NCI-H1694 treated with DMSO at 0.1 percent for 48 hours (cell line): ENCODE data around the gene PIP5K1B.

Experiments
- DNase-seq: peaks from one replicate; lab custom pipeline; 2025; lab: John Stamatoyannopoulos, UW

PIP5K1B gene

DNA sequence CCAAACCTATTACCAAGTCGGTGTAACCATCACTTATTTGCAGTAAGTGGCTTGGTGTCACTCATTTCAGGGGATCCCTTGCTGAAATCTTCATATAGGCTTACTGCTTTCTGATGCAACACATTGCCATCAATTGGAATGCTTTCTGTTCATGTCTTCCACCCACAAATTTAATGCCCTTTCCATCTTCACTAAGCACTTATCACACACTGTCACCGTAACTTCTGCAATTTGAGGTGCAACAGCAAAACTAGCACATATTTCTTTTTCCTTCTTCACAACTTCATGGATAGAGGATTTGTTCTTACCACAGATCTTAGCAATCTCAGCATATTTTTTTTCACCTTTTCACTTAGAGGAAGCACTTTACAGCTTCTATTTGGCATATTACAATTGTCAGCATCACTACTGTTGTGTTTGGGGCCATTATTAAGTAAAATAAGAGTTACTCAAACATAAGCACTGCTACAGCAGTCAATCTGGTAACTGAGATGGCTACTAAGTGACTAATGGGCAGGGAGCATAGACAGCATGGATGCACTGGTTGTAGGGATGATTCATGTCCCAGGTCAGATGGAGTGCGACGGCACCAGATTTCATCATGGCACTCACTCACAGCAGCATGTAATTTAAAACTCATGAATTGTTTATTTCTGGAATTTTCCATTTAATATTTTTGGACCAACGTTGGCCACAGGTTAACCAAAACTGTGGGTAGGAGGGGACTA is 70.1 kb downstream of the PIP5K1B start:
- no peak for DNase-seq

DNA sequence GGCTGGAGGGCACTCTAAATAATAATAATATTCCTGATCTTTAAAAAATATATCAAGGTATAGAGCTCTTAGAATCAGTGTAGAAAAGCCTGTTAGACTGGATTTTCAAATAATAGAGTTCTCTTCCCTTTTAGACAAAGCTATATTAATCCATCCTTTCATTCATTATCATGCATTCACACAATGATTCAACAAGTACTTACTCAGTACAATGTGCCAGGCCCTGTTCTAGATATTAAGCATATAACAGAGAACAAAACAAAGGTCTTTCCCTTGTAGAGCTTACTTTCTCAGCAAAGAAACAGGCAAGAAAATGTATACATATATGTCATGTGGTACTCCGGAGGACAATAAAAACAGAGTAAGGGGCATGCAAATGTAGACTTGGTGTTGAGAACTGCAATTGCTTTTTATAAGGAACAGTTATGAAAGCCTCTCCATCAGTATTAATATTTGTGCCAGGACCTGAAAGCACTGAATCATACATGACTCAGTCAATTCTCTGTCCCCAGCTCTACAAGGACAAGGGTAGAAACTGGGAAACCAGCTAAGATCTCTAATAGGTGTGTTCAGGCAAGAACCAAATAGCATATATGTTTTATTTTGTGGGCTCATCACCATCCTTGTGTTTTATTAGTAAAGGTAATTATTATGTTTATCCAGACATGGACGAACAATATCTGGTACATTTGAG is 72.2 kb downstream of the PIP5K1B start:
- no peak for DNase-seq

DNA sequence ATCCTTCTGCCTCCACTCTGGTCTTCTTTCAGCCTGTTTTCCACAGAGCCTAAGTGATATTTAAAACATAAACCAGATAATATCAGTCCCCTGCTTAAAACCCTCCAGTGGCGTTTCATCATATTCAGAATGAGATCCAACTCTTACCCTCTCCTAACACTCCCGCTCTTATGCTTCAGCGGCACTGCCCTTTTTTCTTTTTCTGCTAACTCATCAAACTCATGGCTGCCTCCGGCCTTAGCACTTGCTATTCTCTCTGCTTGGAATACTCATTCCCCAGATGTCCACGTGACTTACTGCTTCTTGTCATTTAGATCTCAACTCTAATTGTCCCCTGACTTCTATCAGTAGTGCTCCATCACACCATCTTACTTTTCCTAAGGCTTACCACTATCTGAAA is 73.6 kb downstream of the PIP5K1B start:
- no peak for DNase-seq

DNA sequence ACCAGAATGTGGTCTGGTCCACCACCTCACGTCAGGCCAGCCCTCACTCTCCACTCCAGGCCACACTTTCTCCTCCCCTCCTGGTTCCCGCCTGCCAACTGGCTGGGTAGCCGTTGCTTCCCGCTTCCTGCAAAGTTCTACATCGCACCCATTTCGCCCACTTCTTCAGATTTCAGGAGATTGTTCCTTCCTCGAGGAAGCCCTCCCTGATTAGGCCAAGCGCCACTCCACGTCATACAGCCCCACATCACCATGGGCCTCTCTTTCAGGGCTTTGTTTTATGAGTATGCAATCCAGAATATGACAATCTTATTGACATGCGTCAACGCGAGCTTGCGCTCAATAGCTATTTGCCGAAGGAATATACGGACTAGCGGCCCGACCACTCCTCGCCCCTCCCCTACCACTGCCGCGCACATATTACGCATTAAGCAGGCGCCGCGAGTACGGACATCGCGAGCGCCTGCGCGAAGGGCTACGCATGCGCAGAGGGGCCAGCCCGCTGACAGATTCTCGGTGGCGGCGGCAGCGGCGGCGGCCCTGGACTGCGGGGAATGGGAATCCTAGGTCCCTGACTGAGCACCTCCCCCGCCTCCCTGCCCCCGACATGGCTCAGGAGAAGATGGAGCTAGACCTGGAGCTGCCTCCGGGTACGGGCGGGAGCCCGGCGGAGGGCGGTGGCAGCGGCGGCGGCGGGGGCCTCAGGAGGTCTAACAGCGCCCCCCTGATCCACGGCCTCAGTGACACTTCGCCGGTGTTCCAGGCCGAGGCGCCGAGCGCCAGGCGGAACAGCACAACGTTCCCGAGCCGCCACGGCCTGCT is 74.7 kb downstream of the PIP5K1B start:
- peak; percentile 72 for DNase-seq

DNA sequence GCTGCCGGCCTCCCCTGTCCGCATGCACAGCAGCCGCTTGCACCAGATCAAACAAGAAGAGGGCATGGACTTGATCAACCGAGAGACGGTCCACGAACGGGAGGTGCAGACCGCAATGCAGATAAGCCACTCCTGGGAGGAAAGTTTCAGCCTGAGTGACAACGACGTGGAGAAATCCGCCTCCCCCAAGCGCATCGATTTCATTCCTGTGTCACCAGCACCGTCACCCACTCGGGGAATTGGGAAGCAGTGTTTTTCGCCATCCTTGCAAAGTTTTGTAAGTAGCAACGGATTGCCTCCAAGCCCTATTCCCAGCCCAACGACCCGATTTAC is 75.3 kb downstream of the PIP5K1B start:
- no peak for DNase-seq

DNA sequence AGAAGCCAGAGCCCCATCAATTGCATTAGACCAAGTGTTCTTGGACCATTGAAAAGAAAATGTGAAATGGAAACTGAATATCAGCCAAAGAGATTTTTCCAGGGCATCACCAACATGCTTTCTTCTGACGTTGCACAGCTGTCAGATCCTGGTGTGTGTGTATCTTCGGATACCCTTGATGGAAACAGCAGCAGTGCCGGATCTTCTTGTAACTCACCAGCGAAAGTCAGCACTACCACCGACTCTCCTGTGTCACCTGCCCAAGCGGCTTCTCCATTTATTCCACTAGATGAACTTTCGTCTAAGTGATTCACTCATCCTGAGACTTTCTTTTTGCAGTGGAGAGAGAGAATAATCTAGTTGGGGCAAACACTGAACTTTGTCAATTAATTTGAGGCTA is 75.7 kb downstream of the PIP5K1B start:
- no peak for DNase-seq

DNA sequence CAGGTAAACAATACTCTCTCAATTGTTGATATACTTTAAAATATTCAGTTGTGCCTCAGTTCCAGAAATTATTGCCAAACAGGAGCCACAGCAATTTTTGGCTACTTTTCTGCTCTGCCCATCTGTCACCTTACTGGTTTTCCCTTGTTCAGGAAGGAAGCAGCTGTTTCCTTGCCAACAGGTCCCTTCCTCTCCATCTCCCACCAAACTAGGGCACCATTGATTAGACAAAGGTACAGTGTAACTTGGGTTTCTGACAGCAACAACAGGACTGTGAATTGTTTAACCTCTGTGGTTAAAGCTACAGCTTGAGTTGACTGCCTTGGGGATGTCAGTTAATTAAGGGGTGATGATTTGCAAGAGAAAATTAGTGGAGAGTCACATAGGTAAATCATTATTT is 76.9 kb downstream of the PIP5K1B start:
- DNase-seq, result no peak

DNA sequence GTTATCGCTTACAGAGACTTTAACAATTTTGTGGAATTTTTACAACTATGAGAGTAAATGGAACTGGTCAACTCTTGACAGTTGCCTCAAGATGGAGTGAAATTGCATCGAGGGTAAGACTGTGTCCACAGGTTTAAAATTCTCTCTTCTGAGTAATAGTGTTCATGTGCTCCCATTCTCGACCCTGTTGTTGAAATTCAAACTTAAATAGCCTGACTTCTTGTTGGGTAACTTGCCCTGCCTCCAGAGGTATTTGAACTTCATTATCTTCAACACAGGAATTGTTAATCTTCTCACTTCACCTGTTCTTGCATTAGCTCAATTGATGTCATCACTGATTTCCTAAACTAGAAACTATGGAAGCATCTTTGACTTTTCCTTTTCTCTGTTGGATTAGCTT is 77.5 kb downstream of the PIP5K1B start:
- no peak for DNase-seq

DNA sequence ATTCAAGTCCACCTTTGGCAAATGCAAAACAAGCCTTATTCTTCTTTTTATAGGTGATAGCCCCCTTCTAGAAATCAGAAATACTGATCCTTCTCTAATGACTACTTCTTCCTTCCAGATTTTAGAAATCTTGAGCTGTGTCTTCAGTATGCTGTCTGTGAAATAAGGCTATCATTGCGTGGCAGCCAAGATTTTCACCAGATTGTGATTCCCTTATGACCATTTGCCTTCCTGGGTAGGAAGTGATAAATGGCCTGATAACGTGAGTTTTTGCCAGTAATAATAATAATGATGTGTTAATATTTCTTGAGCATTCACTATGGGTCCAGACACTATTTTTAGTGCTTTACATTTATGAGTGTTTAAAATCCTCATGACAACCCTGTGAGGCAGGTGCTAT is 80.9 kb downstream of the PIP5K1B start:
- no peak for DNase-seq

DNA sequence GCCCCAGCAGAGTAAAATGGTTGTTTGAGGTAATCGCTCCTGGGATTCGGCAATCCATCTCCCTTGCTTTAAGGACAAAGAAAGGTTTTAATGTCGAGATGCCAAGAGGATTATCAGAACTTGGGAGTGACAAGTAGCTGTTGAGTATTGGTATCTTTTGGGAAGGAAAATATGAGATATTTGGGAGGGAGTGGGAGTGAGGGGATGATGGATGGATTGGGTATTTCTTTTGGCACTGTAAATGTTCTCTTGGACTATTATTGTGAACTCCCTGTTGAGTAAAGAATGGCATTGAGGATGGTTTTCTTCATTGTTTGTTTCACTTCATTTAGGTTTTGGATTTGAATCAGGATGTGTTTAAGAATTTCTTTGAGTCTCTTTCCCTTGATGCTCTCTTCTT is 86.1 kb downstream of the PIP5K1B start:
- DNase-seq, result no peak

DNA sequence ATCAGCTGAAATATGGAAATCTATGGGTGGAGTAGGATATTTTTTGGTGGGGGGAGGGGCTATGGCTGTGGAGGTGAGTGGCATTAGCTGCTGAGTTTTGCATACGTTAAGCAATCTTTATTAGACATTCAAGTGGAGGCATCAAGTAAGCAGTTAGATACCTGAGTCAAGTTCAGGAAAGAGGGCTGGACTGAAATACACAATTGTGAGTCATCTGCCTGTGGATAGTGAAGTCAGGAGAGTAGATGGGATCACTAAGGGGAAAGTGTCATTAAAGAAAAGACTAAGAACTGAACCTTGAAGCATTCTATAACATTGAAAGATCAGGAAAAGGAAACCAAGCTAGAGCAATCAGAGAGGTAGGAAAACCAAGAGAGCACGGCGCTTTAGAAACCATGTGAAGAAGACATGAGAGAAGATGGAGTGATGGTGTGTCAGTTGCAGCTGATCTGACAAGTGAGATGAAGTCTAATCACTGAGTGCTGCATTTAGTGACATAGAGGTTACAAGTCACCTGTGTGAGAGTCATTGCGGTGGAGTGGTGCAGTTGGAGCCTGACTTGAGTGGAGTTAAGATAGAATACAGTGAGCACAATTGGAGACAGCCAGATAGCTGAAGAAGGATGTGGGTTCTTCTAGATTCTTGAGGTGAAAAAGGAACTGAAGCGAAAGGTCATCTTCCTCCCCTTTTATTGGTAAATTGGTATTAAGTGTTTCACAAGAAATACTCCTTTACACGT is 88.7 kb downstream of the PIP5K1B start:
- no peak for DNase-seq

DNA sequence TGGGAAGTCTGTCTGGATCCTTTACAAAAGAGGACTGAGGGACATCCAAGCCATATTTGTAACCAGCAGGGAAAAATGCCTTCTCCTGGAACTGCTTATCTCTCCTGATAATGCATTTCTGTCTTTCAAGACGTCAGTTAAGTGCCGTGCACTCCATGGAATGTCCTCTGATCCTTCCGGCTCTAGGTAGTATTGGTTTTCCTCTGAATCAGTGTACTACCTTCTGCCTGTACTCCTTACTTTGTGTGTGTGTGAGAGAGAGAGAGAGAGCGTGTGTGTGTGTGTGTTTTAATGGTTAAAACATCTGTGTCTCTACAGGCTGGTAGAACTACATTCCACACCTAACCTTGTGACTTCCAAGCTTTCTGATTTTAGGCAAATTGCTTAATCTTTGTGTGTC is 89.9 kb downstream of the PIP5K1B start:
- DNase-seq, result no peak

DNA sequence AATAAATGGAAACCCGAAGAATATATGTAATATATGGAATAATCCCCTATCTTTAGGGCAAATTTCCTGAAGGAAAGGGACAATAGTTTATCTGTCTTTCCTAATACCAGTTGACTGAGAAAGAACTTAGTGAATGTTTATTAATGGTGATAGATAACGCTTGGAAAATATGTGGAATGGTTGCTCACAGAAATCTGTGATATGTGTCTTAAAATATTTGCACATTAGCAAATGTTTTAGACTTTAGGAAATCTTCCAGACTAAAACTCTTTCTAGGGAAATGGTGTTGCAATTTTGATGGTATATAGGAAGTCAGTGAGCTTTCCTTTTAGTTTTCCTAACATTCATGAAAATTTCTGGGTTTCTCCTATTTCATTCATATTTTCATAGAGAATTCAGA is 90.4 kb downstream of the PIP5K1B start:
- DNase-seq, result no peak

DNA sequence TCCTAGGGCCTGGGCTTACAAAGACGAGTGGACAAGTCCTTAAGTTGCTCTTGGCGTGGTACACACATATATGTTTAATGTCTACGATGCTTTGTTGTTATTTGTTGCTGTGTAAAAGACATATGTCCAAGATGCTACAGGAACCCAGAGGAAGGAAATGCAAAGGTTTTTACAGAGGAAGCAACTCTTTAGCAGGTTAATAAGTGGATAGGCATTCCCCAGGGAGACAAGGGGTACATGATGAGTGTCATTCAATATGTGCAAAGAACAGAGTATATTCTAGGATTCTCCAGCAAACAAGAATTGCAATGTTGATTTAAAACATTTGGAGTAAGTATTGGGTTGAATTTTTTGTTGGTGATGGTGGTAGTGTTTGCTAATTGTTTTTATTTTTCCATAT is 92.1 kb downstream of the PIP5K1B start:
- DNase-seq, result no peak

DNA sequence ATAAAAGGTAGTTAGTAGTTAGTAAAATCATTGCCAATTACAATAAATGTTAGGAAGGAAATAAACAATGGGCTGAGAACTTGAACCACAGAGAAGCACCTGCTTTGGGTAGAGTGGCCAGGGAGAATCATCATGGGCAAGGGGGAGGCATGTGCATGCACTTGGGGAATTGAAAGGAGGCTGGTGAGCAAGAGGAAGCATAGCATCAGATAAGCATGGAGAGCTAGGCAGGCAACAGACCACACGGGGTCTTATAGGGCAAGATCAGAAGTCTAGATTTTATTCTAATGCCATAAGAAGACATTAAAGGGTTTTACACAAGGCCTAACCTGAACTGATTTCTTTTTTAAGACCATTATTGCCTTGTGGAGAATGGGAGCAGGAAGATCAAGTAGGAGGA is 93.4 kb downstream of the PIP5K1B start:
- no peak for DNase-seq

DNA sequence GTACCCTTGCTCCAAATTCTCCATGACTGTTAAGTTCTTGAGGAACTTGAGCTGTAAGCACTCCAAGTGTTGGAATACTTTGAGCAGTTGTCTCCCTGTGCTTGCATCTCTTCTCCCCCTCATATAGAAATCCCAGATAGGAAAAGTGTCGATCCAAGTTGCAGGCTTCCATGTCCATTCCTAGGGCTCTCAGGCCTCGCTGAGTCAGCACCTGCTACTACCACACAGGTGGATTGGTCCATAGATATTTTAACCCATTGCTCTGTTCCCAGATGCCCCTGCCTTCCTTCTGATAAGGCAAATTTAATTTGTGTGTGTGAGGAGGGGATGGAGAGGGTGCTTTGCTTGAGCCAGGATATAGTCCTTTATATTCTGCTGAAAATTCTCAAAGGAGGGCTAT is 95.8 kb downstream of the PIP5K1B start:
- DNase-seq, result no peak

DNA sequence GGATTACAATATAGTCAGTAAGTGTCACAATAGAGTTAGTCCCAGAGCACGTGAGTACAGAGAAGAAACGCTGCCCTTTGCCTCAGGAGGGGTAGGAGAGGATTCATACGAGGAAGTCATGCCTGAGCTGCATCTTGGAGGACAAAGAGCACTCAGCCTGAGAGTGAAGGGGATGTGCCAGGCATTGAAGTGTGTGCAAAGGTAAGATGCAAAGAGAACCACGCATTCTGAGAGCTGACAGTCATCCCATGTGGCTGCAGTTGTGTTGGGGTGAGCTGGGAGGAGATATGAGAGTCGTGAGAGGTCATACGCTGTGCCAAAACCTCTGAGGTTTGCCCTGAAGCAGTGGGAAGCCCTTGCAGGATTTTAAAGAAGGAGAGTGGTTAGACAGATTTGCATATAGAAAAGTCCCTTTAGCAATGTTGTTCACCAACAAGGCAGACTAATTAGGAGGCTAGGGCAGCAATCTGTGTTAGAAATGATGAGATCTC is 97.5 kb downstream of the PIP5K1B start:
- no peak for DNase-seq

DNA sequence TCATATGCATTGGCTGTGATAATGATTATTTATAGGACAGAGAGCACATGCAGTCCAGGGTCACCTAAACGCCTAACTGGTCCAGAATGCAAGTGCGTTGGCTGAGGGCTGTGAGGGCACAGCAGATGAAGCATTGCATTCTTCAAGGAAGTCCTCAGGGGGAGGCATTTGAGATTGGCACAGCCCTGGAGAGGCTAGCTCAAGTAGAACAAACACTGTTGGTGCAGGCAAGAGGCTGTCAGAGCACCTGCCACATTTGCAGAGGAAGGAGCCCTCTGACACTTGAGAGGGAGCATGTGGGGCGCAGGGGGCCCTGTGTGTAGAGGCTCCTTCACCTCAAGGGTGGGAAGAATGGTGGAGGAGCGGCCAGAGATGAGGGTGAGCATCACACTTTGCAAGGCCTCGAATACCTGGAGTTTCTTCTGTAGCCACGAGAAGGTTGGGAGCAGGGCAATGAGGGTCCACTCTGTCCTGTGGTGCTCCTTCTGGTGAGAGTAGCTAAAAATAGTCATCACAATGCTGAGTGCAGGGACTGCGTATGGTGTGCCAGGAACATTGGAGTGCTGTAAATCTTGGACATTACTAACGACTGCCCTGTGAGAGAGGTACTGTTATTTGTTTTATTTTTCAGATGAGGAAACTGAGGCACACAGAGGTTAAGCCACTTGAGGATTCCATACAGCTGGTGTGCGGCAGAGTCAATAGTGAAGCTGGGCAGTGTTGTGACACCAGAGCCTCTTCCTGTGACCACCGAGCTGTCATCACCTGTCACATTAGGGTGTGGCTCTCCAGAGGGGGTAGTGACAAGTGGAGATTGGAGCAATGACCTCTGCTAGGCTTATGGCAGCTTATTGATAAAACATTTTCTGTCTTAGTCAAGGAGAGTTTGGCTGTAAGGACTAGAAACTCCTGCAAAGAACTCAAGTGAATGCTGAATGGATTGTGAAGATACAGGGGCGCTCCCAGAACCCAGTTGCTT is 100.2 kb downstream of the PIP5K1B start:
- no peak for DNase-seq

DNA sequence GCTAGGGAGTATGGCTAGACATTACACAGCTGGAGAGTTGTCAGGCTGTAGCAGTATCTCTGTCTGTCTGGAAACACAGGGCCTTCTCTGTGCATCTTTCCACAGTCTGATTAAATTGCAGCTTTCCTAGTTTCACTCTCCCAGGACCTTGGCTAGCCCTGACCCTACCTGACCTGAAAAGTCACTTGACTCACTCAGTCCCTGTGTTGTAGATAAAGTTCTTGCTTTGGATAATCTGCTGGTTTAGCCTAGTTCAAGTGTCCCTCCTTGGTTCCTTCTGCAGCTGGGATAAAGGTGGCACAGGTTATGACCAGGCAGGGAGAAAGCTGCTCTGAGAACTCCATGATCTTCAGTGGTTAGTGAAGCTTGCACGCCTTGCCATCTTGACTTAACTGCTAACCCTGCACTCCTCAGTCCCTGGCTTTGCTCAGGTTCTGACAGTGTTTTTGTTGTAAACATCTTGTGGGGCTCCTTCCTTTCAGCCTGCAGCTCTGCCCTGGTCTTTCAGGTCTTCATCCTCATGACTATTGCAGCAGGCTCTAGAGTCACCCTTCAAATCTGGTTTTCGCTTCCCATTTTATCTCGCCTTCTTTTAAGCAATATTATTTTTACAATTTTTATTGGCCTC is 101.0 kb downstream of the PIP5K1B start:
- no peak for DNase-seq

DNA sequence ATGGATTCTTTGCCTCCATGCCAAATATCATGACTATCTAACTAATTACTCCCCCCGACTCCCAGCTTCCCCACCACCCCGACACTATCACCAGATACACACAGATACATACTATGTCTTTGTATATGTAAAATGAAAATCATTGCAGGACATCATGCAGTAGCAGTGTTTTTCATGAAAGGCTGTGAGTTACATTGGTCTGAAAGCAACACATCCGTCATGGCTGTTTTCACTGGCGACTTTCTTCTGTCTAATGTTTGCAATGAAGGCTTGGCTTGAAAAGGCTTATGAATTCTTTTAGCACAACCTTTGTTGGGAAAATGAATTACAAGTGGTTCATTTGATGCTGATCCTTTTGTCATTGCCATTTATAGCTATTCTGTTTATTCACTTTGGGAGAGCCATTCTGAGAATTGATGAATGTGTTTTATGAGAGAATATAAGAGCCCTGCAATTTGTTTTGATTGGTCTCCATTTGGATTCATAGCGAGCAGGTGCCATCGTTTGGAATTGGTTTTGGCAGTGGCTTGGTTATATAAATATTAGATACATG is 103.4 kb downstream of the PIP5K1B start:
- DNase-seq, result no peak
